T1000 (cell line): ENCODE data around the gene PRRX1.

ENCODE experiments used
- DNase-seq: peaks from one replicate; lab custom pipeline; 2025; ENCODE audit warnings: mixed read lengths; lab: John Stamatoyannopoulos, UW

The PRRX1 gene

GRCh38 chr1:170692866-170693575 is 29.1 kb downstream of the PRRX1 start:
- DNase-seq = no peak

GRCh38 chr1:170694172-170694926 is 30.4 kb downstream of the PRRX1 start:
- DNase-seq = no peak

GRCh38 chr1:170695955-170696590 is 32.1 kb downstream of the PRRX1 start:
- DNase-seq = no peak

- no peak for DNase-seq
These were observed 32.8 kb downstream of the PRRX1 start for GRCh38 chr1:170696591-170697290.

GRCh38 chr1:170697316-170697715 is 33.4 kb downstream of the PRRX1 start:
- DNase-seq = no peak

GRCh38 chr1:170698301-170699275 is 34.7 kb downstream of the PRRX1 start:
- no peak for DNase-seq

GRCh38 chr1:170699696-170700095 is 35.8 kb downstream of the PRRX1 start:
- DNase-seq = no peak

GRCh38 chr1:170700842-170701615 is 37.1 kb downstream of the PRRX1 start:
- DNase-seq = no peak

- no peak for DNase-seq
These were observed 38.0 kb downstream of the PRRX1 start for GRCh38 chr1:170701962-170702361.

- DNase-seq = no peak
These were observed 39.7 kb downstream of the PRRX1 start for GRCh38 chr1:170703591-170703990.

GRCh38 chr1:170704256-170704655 is 40.3 kb downstream of the PRRX1 start:
- no peak for DNase-seq

- no peak for DNase-seq
These were observed 42.0 kb downstream of the PRRX1 start for GRCh38 chr1:170705981-170706380.

GRCh38 chr1:170707117-170707516 is 43.2 kb downstream of the PRRX1 start:
- DNase-seq = no peak

GRCh38 chr1:170707959-170708655 is 44.2 kb downstream of the PRRX1 start:
- peak; percentile 20 for DNase-seq

- DNase-seq = no peak
These were observed 47.8 kb downstream of the PRRX1 start for GRCh38 chr1:170711682-170712081.

GRCh38 chr1:170714163-170714562 is 50.2 kb downstream of the PRRX1 start:
- no peak for DNase-seq

- DNase-seq = no peak
These were observed 51.0 kb downstream of the PRRX1 start for GRCh38 chr1:170714938-170715337.

- no peak for DNase-seq
These were observed 53.0 kb downstream of the PRRX1 start for GRCh38 chr1:170716835-170717429.

- DNase-seq = no peak
These were observed 56.7 kb downstream of the PRRX1 start for GRCh38 chr1:170720661-170721060.
